ENCODE measurements around the gene CMTM2.
A peak's percentile ranks its signal among the peaks of the same experiment; 100 is the strongest.
"Not testable (repeated sequence)": the region's sequence is repeated elsewhere in the genome, so short reads cannot be mapped to it uniquely, and the experiment has no call there.

CMTM2 gene

DNA sequence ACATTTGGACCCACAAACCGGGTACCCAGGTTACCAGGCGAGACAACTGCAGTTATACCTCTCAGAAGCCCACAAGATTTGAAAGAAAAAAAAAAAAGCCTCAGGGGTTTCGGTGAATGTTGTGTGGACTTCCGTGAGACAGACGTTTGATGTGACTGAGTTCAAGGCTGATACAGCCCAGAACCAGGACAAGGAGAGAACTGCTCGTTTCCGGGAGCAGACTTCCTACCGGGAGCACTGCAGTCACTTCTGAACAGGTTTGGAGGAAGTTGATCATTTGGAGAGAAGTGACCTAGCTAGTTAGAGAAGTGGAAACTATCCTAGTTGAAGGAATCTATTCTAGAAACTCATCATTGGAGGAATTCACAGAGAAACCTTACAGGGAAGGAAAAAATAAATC lies 26.0 kb upstream of the CMTM2 start:
- DNase-seq, result no peak

DNA sequence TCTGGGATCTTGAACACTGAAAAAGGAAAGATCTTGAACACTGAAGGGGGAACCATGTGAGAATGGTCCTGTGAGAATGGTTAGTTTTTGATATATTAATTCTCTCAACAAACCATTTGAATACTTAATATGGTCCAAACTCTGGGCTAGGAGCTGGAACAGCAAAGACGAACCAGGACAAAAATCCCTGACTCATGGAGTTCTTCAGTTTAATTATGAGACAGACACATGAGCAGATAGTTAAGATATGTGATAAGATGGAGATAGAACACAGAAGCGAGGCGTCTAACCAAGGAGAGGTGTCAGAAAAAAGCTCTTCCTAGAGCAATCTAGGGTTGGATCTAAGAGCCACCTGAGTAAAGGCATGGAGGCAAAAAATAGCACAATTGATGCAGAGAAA lies 25.2 kb upstream of the CMTM2 start:
- DNase-seq, result no peak

DNA sequence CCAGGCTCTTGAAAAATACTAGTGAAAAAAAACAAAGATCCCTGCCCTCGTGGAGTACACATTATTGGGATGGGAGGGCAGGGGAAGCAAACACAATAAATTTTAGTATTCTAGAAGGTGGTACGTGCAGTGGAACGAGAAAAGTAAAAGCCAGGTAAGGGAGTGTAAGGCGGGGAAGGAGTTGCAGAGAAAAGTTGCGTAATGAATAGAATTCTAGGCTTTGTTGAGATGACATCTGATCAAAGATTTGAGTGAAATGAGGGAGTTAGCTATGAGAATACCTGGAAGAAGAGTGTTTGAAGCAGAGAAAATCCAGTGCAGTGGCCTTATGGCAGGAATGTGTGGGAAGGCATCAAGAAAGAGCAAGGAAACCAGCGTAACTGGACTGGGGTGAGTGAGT lies 24.8 kb upstream of the CMTM2 start:
- no peak for DNase-seq

DNA sequence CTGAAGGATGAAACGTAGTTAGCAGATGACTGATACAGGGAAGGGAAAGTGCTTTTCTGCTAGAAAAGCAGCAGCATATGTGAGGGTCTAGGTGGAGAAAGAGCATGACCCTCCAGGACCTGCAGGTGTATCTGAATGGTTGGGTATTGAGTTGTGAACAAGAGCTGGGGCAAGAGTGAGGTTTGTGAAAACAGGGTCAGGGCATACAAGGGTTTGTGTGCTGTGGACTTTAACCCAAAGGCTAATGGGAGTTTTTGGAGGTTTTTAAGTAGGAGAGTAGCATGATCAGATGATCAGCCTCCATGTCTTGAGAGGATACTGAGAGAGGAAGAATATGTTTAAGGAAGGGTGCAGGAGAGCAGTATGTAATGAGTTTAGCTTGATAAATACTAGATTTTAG lies 19.2 kb upstream of the CMTM2 start:
- no peak for DNase-seq

DNA sequence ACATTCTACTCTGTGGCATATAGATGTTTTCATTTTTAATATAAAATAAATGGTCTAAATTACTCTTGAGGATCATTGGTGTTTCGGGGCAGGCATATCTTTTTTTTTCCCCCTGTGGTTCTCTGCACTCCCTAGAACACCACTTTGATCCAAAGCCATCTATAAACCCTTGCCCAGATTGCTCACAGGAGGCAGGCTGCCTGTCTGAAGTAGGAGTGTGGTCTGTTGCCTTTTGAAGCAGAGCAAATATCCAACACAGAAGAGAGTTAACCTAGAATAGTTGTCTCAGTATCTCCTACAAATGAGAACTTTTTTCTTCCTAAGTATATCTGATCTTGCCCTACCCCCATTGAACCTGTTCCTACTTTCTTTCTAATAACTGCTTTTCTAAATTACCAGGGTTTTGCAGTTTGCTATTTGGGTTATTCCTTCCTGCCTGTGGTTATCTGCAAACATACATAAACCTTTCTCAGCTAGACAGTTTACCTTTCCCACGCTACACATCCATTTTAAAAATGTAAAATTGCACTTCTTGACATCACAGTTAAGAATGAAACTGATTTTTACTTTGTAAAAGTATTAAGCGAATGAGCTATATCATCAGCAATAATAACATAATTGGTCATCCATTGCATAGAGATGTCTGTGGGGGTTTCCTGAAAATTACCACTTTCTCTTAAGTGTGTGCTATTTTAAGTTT lies 17.7 kb upstream of the CMTM2 start:
- DNase-seq, result no peak

DNA sequence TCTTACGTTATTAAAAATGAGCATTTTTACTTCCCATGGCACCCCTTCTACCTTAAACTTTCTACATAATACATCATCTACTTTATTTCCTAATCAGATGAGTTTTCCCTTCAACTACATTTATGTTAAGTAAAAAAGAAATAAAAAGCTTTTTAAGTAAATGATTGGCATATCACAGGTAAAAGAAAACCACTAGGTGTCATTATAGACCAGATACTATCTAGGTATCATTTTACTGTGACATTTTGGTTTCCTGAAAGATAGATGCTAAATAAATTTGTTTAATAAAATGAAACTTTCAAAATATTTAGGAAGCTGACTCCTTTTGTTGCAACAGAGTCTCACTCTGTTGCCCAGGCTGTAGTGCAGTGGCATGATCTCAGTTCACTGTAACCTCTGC lies 16.9 kb upstream of the CMTM2 start:
- DNase-seq, result no peak

DNA sequence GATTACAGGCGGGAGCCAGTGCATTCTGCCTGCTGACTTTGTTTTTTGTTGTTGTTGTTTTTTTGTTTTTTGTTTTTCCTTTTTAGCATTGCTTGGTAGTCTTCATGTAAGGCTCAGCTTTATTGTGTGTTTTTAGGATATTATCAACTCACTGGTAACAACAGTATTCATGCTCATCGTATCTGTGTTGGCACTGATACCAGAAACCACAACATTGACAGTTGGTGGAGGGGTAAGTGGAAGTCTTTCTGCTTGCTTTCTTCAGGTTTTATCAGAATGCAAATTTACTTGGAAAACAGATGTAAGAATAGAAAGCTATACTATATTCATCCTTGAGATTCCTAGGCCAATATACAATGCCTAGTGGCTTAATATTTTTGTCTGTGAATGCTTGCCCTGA lies 16.3 kb upstream of the CMTM2 start:
- no peak for DNase-seq

DNA sequence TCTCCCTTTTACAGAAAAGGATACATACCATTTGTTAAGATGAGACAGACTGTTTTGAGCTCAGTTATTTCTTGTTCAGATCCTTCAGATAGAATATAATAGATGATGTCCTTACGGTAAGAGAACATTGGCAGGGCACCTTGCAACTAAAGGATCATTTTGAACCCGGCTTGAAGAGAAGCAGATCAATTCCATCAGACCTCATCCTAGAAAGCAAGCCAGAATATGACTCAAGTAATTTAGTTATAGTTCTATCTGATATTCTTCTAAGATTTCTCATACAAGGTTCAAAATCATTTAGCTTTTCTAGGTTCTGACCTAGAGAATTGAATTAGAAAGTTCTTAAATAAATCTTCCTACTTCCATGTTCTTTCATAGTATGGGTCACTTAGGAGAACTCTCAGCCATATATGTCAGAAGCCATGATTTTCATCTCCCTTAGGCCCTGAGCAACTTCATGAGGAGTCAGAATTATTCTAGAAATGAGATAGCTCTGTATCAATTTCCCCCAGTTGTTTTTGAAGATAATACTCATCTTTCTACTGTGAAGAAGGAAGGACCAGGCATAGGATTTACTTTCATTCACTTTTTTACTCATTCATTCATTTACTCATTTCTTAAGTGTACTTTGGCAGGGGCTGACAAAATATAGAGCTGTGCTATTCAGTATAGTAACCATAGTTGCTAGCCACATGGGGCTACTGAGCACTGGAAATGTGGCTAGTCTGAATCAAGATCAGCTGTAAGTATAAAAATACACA lies 15.5 kb upstream of the CMTM2 start:
- DNase-seq, result no peak

DNA sequence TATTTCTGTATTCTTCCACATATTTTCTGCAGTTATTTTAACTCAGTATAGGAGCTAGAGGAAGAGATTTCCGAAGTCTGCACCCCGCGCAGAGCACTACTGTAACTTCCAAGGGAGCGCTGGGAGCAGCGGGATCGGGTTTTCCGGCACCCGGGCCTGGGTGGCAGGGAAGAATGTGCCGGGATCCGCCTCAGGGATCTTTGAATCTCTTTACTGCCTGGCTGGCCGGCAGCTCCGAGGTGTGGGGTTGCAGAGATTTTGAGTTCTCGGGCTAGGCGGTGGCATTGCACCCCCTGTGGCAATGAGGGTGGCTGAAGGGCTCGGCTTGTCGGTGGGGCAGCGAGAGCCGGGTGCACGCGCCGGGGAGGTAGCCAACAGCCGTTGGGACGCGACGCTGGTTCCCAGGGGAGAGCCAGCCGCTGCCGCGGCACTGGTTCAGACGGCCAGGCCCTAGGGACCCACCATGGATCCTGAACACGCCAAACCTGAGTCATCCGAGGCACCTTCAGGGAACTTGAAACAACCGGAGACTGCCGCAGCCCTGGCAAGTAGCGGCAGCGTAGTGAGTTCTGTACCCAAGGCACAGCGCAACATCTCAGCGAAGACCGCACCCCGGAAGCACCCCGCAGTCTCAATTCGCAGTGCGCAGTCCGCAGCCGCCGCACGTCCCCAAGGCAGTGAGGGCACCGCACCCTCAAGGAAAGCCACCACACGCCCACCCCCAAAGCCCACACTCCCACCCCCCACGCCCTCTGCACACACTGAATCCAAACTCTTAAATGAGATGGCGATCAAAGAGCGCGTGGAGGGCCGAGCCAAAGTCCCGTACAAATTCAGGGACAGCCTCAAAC lies 13.0 kb upstream of the CMTM2 start, which contains the start of gene CMTM1:
Gene CMTM1 (plus strand): TSS at position 389 of the 851 bp plus-strand sequence. CDS start 75 bp downstream, at position 464.
- no peak for DNase-seq

DNA sequence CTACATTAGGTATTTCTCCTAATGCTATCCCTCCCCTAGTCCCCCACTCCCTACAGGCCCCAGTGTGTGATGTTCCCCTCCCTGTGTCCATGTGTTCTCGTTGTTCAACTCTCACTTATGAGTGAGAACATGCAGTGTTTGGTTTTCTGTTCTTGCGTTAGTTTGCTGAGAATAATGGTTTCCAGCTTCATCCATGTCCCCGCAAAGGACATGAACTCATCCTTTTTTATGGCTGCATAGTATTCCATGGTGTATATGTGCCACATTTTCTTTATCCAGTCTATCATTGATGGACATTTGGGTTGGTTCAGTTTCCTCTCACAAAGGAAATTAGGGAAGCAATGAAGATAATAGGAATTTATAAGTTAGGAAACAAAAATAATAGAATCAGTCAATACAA lies 12.0 kb upstream of the CMTM2 start:
- not testable (repeated sequence) for DNase-seq

DNA sequence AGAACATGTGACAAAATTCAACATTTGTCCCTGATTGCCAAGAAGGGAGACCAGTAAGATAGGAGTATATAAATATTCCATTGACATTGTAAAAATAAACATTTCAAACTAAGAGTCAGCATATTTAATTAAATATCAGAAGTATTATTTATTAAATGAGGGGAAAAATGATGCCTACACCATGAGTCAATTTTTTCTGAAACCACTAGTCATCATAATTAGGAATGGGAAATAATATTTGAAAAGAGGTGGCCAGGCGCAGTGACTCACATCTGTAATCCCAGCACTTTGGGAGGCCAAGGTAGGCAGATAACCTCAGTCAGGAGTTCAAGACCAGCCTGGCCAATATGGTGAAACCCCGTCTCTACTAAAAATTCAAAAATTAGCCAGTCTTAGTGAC lies 10.9 kb upstream of the CMTM2 start:
- no peak for DNase-seq

DNA sequence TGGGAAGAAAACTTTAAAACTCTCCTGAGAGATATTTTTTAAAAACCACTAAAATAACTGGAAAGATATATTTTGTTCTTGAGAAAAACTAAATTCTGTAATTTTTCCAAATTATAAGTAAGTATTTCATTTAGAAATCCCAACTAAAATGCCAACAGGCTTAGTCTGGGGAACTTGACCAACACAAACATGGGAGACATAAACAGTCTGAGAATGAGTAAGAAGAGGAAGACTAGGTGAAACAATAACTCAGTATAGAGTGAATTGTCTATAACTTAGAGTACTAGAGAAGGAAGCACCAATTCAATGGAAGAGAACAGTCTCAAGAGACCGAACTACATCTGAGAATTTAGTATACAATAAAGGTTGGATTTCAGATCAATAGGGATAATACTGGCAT lies 10.1 kb upstream of the CMTM2 start:
- DNase-seq, result no peak

DNA sequence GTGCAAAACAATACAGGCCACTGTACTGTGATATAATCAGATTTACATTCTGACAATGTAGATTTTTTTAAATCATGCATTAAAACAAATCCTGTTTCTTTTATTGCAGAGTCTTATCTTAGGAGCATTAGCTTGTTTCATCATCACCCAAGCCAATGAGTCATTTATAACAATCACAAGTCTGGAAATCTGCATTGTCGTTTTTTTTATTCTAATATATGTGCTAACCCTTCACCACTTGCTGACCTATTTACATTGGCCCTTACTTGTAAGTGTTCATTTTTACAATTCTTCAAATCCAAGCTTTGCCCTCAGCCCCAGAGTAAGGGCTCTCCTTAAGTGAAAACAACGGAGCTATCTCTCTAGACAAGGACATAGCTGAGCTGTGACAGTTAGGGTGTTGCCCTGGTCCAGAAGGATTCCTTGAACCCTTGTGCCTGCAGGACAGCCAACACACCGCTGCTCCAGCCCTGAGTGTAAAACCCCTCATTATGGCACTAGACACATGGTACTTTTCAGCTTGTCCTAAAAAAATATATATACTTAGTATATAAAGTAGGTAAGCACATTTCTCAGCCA lies 9.3 kb upstream of the CMTM2 start:
- DNase-seq, result no peak

DNA sequence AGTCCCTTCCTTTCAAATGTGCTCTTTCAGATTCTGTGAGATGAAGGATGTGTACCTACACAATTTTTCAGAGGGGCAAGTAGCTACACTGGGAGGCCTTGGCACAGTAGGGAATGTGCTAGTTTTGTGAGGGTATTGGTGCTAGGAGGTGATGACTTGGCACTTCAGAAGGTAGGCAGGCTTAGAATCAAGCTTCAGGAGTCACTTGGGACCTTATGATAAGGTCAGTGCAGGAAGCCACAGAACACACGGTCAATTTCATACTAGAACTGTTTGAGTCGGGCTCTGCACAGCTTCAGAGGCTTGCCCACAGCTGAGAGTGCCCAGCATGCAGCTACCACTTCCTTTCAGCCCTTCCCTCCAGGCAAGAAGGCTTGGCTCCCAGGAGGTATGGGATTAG lies 6.9 kb upstream of the CMTM2 start:
- no peak for DNase-seq

DNA sequence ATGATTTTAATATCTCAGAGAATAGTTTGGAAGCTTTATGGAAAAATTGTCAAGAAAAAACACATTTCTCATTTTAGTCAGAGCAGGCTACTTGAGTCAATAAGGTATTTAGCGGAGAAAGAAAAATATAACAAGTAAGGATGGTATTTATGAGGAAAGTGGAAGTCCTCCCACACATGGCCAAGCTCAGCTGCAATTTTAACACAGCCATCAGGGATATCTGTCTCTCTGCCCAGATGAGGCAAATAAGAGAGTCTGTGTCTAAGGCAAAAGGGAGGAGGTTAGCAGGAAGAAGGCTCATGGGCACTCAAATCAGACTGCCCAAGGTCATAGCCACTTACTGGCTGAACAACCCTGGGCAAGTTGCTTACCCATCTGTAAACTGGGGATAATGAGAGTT lies 5.2 kb upstream of the CMTM2 start:
- DNase-seq, result no peak

DNA sequence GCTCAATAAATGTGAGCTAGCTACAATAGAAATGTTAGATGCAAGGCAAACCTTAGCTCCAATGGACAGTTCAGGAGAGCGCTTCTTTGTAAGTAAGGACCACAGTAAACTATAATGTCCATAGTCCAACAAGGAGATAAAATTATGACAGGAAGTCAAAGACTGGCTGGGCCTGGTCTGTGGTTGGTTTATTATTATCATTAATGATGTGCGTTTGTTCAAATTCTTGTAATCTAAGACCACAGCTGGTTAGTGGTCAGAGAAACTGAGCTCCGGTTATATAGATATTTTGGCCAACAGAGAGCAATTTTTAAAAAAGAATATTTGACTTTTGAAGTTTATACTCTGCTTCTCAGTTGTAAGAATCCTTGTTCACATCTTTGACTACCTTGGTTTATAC lies 4.7 kb upstream of the CMTM2 start:
- DNase-seq, result no peak

DNA sequence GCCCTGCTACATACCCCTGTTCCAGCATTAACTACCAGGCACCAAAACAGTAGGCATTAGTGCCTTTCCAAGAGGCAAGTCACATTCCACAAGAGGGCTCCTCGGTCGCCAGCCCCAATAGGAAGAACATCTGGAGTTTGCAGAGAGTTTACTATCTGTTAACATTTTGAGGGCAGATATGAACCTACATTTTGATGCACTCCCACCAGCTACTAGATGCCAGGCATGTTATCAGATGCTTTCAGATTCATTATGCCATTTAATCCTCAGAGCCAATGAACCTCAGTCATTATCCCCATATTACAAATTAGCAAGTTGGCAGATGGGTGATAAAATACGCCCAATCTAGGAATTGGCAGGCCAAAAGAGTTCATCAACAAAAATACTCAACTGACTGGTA lies 4.2 kb upstream of the CMTM2 start:
- DNase-seq, result no peak

DNA sequence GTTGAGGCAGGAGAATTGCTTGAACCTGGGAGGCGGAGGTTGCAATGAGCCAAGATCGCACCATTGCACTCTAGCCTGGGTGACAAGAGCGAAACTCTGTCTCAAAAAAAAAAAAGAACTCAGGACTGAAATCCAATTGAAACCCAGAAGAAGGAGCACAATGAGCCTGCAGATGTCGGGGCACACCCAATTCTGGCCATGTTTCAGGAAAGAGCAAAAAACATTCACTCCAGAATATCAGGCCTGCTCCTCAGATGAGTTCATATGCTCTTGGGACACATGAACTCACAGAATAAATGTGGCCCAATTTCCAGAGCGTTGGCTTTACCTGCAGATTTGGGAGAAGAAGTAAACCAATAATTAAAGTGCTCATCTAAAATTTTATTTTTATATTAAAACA lies 3.0 kb upstream of the CMTM2 start:
- DNase-seq, result no peak

DNA sequence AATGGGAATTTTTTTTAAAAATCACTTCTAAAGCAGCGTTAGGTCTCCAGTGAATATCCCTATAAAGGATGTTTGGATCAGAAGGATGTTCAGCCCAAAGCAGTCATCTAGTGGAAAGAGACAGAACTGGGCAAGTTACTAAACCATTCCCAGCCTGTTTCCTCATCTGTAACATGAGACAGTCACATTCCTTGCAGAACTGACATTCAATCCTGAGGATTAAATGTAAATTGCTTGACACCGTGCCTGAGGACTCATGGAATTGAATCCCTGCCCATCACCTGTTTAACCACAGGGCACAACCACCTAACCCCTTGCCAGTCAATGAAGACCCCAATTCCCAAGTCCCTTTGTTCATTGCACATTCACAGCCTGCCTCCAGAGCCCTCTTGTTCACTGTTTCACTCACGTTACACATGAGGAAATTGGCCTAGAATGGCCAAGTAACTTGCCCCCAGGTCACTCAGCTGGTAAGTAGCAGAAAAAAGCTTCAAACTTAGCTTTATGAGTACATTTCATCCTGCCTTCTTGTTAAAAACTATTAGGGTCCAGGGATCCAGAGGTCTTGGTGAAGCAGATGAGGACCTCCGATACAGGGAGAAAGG lies 1.4 kb downstream of the CMTM2 start:
- no peak for DNase-seq

DNA sequence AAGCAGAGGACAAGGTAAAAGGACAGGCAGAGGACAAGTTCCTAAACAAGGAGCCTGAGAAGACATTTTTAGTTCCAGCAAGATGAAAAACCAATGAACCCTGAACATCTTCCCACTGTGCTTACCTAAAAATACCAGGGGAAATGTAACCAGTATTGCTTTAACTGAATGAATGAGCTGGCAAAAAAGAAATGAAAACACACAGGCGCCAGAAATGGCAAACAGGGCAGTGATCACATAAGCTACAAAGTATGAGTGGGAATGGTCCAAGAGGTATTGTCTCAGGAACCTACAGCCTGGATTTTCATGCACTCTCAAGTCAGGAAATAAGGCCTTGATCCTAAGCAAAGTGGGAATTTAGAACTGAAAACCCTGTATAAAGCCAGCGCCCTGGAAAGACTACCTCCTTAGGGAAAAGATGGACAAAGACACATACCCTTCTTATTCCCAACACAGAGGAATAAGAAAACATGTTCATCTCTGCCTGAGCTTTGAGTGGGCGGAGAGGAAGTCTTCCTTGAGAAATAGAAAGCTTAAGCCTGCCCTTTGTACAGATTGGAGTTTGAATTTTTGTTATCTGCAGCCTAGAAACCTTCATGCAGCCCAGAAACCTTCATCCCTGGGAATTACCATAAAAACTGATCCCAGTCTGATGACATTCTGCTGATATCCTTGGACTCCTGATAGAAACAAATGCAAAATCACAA lies 2.1 kb downstream of the CMTM2 start:
- DNase-seq, result no peak

DNA sequence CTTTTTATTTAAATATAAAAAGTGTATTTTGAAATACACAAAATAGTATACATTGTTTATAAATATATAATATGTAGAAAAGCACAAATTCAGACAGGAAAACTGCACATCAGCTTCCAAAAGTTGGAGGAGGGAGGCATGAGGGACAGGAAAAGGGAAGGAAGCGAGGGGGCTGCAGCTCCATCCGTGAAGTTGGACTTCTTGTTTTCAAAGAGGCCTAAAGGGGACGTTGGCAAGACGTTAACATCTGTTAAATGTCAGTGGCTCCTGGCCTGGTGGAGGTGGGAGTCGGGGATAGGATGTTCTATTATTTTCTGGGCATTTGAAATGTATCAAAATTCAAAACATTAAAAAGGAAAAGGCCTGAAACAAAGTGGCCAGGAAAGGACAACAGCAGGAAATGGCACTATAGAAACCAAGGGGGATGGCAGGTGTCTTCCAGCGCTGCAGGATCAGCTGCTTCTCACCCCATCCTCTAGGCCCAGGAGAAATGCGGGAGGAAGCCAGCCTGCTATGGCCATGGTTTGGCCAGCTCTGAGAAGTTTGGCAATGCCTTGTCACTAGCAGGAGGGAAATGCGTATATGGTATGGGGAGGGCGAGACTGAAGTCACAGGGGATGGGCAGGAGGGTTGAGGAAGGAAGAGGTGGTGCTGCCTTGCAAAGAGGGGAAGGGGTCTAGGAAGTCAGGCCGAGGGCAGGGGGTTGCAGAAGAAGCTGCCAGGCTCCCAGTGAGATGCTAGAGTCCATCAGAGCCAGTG lies 6.4 kb downstream of the CMTM2 start:
- peak in 1 of 2 donors; percentile 28 for DNase-seq
